ENCODE data around the gene COL18A1. TPM values are rescaled to one million over a fixed set of nuclear protein-coding genes. Genes with fewer than 3 reads are reported as not detected.
A peak's percentile ranks its signal among the peaks of the same experiment; 100 is the strongest.

Gene COL18A1
- total and polyA plus RNA-seq, 7 donors: 4.4 to 197 (median 39.7) TPM

DNA sequence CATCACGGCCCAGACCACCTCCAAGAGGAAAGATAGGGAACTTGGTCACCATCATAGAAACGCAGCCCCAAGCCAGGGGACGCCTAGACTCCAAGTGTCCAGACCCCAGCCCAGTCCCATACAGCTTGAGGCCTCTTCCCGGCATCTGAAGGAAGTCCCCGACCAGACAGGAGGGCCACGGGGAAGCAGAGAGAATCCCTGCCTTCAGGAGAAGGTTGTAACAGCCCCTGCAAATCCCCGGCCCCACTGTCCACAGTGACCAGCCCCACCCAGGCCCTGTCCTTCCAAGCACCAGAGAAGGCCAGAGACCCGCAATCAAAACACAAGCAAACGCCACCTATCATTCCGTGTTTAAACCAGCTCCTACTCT, 135.6 kb downstream of the COL18A1 start:
- 86 to 87% methylated on average over 10 of the region's 10 CpGs for WGBS, 2 donors
- peak; percentile 58 for DNase-seq
- Histone ChIP-seq H3K27ac (no peak overlapping the region), H3K27me3 (no peaks in the 10 kb centered on the region), H3K4me3 (no peak overlapping the region), H3K4me1 (peaks cover 0 to 25% (median 19%) of the 10 kb centered on the region in 4 donors), H3K9me3 (no peaks in the 10 kb centered on the region), H3K36me3 (no peaks in the 10 kb centered on the region)
- intact Hi-C loops (cut with DNase I): loop anchor here (5.0 to 10.0 kb wide), 2 partner anchors 246 to 282 kb away; no protein-coding TSS in a partner anchor
- TF ChIP-seq POLR2A (IDR thresholded peaks at IDR 0.05) (no peak), POLR2AphosphoS5 (IDR thresholded peaks at IDR 0.05) (no peak), EP300 (IDR thresholded peaks at IDR 0.05) (no peak)
- TF ChIP-seq, protein P1, sequence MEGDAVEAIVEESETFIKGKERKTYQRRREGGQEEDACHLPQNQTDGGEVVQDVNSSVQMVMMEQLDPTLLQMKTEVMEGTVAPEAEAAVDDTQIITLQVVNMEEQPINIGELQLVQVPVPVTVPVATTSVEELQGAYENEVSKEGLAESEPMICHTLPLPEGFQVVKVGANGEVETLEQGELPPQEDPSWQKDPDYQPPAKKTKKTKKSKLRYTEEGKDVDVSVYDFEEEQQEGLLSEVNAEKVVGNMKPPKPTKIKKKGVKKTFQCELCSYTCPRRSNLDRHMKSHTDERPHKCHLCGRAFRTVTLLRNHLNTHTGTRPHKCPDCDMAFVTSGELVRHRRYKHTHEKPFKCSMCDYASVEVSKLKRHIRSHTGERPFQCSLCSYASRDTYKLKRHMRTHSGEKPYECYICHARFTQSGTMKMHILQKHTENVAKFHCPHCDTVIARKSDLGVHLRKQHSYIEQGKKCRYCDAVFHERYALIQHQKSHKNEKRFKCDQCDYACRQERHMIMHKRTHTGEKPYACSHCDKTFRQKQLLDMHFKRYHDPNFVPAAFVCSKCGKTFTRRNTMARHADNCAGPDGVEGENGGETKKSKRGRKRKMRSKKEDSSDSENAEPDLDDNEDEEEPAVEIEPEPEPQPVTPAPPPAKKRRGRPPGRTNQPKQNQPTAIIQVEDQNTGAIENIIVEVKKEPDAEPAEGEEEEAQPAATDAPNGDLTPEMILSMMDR (IDR thresholded peaks at IDR 0.05): no peak

DNA sequence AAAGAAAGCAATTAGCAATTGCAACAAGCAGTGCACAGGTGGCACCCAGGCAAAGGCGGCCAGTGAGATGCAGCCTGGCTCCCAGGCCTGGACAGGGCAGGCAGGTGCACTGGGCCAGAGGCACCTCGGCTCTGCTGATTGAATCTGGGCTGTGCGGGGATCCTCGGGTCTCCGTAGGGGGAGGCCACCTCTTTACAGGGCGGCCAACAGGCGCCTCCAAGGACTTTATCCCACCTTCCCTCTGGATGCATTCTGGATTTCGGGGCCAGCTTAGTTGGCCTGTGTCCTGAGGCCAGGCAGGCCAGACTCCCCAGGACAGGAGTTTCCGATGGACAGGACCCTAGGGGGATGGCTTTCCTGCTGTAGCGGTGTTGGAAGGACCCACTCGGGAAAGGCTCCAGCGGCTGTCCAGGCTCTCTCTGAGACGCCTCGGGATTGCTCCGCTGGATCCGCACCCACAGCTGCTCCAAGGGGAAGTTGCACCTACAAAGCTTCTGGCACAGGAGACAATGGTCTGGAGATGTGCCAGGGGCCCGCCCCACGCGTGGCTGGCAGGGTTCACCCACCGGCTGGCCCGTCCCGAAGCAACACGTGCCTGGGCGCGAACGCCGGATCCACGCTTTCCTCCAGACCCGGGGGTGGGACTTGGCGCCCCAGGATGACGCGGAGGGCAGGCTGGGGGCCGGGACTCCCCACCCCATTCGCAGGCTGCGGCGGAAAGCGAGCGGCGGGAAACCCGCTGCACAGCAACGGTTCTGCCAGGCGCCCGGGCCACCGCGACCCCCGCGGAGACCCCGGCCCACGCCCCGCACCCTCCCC, 136.5 kb downstream of the COL18A1 start:
- peak overlapping the region; percentile 59 to 80 (median 74) for H3K27ac ChIP-seq

DNA sequence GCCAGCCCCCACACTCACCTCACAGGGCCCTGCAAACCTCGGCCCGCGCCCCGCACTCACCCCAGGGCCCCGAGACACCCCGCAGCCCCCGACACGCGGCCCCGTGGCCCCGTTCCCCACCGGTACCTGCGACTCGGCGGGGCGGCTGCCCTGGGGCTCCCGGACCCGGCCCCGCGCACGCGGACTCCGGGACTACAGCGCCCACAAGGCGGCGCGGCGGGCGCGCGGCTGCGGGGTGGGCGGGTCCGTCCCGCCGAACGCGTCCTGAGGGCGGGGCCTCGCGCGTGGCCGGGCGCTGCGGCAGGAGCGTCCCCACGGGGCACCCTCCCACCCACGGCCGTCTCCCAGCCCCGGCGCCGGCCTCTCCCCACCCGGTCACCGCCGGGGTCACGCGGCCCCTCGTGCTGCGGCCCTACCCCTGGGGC, 137.3 kb downstream of the COL18A1 start, which contains the start of gene SLC19A1:
Gene SLC19A1 (minus strand): TSS at position 199 of the 425 bp plus-strand sequence. CDS start 4,481 bp downstream, outside the sequence.
- H3K27me3 ChIP-seq: no peaks in the 10 kb centered on the region
- intact Hi-C loops (cut with DNase I): loop anchor here (5.0 to 10.0 kb wide), 2 partner anchors 247 to 280 kb away; no protein-coding TSS in a partner anchor
- DNase-seq: peak; percentile 77
- peaks cover 0 to 25% (median 19%) of the 10 kb centered on the region in 4 donors for H3K4me1 ChIP-seq
- H3K9me3 ChIP-seq: no peaks in the 10 kb centered on the region
- TF ChIP-seq, protein P1 (IDR thresholded peaks at IDR 0.05): peak in 1 of 4 experiments; percentile 55
- TF ChIP-seq POLR2A (IDR thresholded peaks at IDR 0.05): no peak
- H3K36me3 ChIP-seq: no peaks in the 10 kb centered on the region
- peak within 1 kb of the TSS; percentile 54 to 89 (median 74) for H3K4me3 ChIP-seq
- 0 to 1% methylated on average over 59 of the region's 59 CpGs for WGBS, 2 donors
- H3K27ac ChIP-seq: peak within 1 kb of the TSS; percentile 59 to 80 (median 74)

More for the DNA sequence above, 136.5 kb downstream of the COL18A1 start:
- Histone ChIP-seq H3K9me3 (no peaks in the 10 kb centered on the region), H3K27me3 (no peaks in the 10 kb centered on the region), H3K4me3 (peak overlapping the region; percentile 54 to 89 (median 74)), H3K4me1 (peaks cover 0 to 25% (median 19%) of the 10 kb centered on the region in 4 donors), H3K36me3 (no peaks in the 10 kb centered on the region)
- 7 to 18% methylated on average over 50 of the region's 50 CpGs for WGBS, 2 donors
- TF ChIP-seq, protein P1 (IDR thresholded peaks at IDR 0.05): no peak
- TF ChIP-seq POLR2AphosphoS5 (IDR thresholded peaks at IDR 0.05) (peak in 2 of 4 donors; percentile 23 to 55), POLR2A (IDR thresholded peaks at IDR 0.05) (no peak), EP300 (IDR thresholded peaks at IDR 0.05) (no peak)
- DNase-seq: peak; percentile 90
- intact Hi-C loops (cut with DNase I): loop anchor here (5.0 to 10.0 kb wide), 2 partner anchors 247 to 281 kb away; no protein-coding TSS in a partner anchor

DNA sequence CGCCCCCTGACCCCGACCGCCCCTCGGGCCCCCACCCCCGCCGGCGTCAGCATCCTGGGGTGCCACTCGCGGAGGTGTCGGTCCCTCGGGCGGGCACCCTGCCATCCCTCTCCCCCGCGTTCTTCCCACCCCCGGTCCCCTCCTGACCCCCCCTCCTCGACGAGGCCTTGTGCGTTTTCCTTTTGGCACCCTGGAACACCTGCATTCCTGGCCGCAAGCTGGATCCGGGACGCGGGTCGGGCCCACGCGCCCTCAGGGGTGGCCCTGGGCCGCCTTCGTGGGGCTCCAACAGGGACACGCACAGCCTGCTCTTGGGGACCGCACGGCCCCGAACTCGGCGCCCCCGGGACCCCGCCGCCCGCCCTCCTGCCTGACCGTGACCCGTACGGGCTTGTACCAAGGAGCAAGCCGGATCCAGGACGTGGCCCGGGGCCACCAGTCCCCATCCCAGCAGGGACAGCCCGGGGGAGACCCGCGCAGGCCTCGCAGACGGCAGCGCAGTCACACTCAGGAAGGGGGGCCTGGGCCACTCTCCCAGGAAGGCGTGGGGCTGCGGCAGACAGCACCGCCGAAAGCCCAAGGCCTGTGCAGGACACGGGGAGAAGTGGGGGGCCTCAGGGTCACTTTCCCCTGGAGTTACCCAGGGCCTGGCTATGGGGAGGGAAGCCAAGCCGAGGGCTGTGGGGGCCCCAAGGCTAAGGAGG, 137.9 kb downstream of the COL18A1 start:
- 14 to 22% methylated on average over 55 of the region's 55 CpGs for WGBS, 2 donors
- Histone ChIP-seq H3K36me3 (no peaks in the 10 kb centered on the region), H3K4me1 (peaks cover 0 to 25% (median 19%) of the 10 kb centered on the region in 4 donors), H3K9me3 (no peaks in the 10 kb centered on the region), H3K27me3 (no peaks in the 10 kb centered on the region), H3K27ac (peak overlapping the region; percentile 3 to 80 (median 74)), H3K4me3 (peak overlapping the region; percentile 54 to 89 (median 74))
- TF ChIP-seq POLR2AphosphoS5 (IDR thresholded peaks at IDR 0.05): no peak
- TF ChIP-seq, protein P1 (IDR thresholded peaks at IDR 0.05): no peak
- no peak for TF ChIP-seq EP300 (IDR thresholded peaks at IDR 0.05)
- TF ChIP-seq POLR2A (IDR thresholded peaks at IDR 0.05): no peak
- intact Hi-C loops (cut with DNase I): loop anchor here (5.0 to 10.0 kb wide), 2 partner anchors 248 to 279 kb away; no protein-coding TSS in a partner anchor
- peak; percentile 74 for DNase-seq

Measured in sigmoid colon (tissue), 7 donors.